DMS79 (cell line): Measurements from ENCODE around the gene FMC1.
"Not testable (repeated sequence)": the region's sequence is repeated elsewhere in the genome, so short reads cannot be mapped to it uniquely, and the experiment has no call there.

Experiments used
- DNase-seq: peaks from one replicate; lab custom pipeline; 2025; lab: John Stamatoyannopoulos, UW

FMC1 gene

GRCh38 chr7:139340037-139340807, 915 bp upstream of the FMC1 start:
- peak; percentile 100 for DNase-seq

- DNase-seq: peak; percentile 82
Observed at GRCh38 chr7:139340808-139341057, 404 bp upstream of the FMC1 start.

- no peak for DNase-seq
Observed at GRCh38 chr7:139341776-139342226, 664 bp downstream of the FMC1 start.

- DNase-seq: no peak
Observed at GRCh38 chr7:139345042-139345441, 3.9 kb downstream of the FMC1 start.

- DNase-seq: no peak
Observed at GRCh38 chr7:139351027-139351426, 9.9 kb downstream of the FMC1 start.

- no peak for DNase-seq
Observed at GRCh38 chr7:139354729-139355128, 13.6 kb downstream of the FMC1 start.

- DNase-seq: no peak
Observed at GRCh38 chr7:139355320-139355719, 14.2 kb downstream of the FMC1 start.

- not testable (repeated sequence) for DNase-seq
Observed at GRCh38 chr7:139357729-139358506, 16.8 kb downstream of the FMC1 start.

- peak; percentile 24 for DNase-seq
Observed at GRCh38 chr7:139358541-139359365, 17.6 kb downstream of the FMC1 start.

GRCh38 chr7:139359366-139360209, 18.5 kb downstream of the FMC1 start, which contains the start of gene LUC7L2:
Gene LUC7L2 (plus strand): TSS chr7:139359894. CDS start chr7:139360262, 368 bp downstream.
- peak; percentile 95 for DNase-seq

- peak; percentile 93 for DNase-seq
Observed at GRCh38 chr7:139360210-139360947, 19.2 kb downstream of the FMC1 start.

GRCh38 chr7:139360948-139361307, 19.8 kb downstream of the FMC1 start:
- DNase-seq: no peak

- no peak for DNase-seq
Observed at GRCh38 chr7:139361523-139361922, 20.4 kb downstream of the FMC1 start.

GRCh38 chr7:139362302-139362701, 21.2 kb downstream of the FMC1 start:
- peak; percentile 27 for DNase-seq

GRCh38 chr7:139362981-139363380, 21.8 kb downstream of the FMC1 start:
- DNase-seq: no peak

- no peak for DNase-seq
Observed at GRCh38 chr7:139365336-139365735, 24.2 kb downstream of the FMC1 start.

- DNase-seq: no peak
Observed at GRCh38 chr7:139366400-139366799, 25.3 kb downstream of the FMC1 start.

- DNase-seq: no peak
Observed at GRCh38 chr7:139367438-139368155, 26.5 kb downstream of the FMC1 start.

- no peak for DNase-seq
Observed at GRCh38 chr7:139370301-139370942, 29.3 kb downstream of the FMC1 start.

GRCh38 chr7:139370943-139371313, 29.8 kb downstream of the FMC1 start:
- DNase-seq: no peak
